ENCODE data around the gene B3GNT3. TPM values are rescaled to one million over a fixed set of nuclear protein-coding genes. Genes with fewer than 3 reads are reported as not detected.

Gene B3GNT3
- total and polyA plus RNA-seq, 2 of the 13 experiments (the other 11 are each of a cell fraction or from before 2014, with no cell fraction given), result 0.86 to 4.0 TPM

- no peak for TF ChIP-seq GABPA (IDR thresholded peaks at IDR 0.05; ENCODE audit: low read depth, low read length)
- no peak for TF ChIP-seq GABPA (CRISPR knock-in tag; IDR thresholded peaks at IDR 0.05; ENCODE audit: low read depth)
- no peak for TF ChIP-seq ZNF674 (CRISPR knock-in tag; IDR thresholded peaks at IDR 0.05; ENCODE audit: low read depth)
- no peak for TF ChIP-seq ZNF710 (CRISPR knock-in tag; IDR thresholded peaks at IDR 0.05; ENCODE audit: borderline replicate concordance)
- TF ChIP-seq PCBP1 (IDR thresholded peaks at IDR 0.05; ENCODE audit: borderline replicate concordance, low read depth, low read length), result 0 out of 2 replicates have a peak, but pooled peaks have one; percentile 4
- TF ChIP-seq ZNF224 (CRISPR knock-in tag; IDR thresholded peaks at IDR 0.05), result no peak
- no peak for TF ChIP-seq BORCS8-MEF2B (CRISPR knock-in tag; IDR thresholded peaks at IDR 0.05)
Observed at GRCh38 chr19:17841810-17842662, 47.1 kb downstream of the B3GNT3 start (continued).

GRCh38 chr19:17842663-17843291 is 47.8 kb downstream of the B3GNT3 start:
- TF ChIP-seq AGO2 (optimal IDR thresholded peaks at IDR 0.05; ENCODE audit: low read depth, low read length) (peak; percentile 3), KDM1A (CRISPR knock-in tag; IDR thresholded peaks at IDR 0.05) (no peak), TEAD2 (CRISPR knock-in tag; IDR thresholded peaks at IDR 0.05) (no peak), THRA (CRISPR knock-in tag; IDR thresholded peaks at IDR 0.05; ENCODE audit: borderline replicate concordance) (no peak), TRIM24 (CRISPR knock-in tag; IDR thresholded peaks at IDR 0.05) (no peak)
- Histone ChIP-seq H3K27ac (ENCODE audit: extremely low read length, insufficient read depth, low read length) (no peak overlapping the region), H3K4me1 (ENCODE audit: insufficient read depth, low read length) (peaks cover 12% of the 10 kb centered on the region), H4K20me1 (ENCODE audit: insufficient read depth, low read length) (no peaks in the 10 kb centered on the region), H3K79me2 (ENCODE audit: insufficient read depth, low read length) (no peaks in the 10 kb centered on the region), H3K36me3 (replicated peaks in 1 of 2; ENCODE audit: control insufficient read depth in 1 of 2, insufficient read depth in 2 of 2, low read length in 2 of 2) (peaks cover 4 to 5% of the 10 kb centered on the region in 2 experiments; a peak in 2 of 5 replicates), H3K27me3 (ENCODE audit: control insufficient read depth in 1 of 2, insufficient read depth in 2 of 2, low read length in 2 of 2) (no peaks in the 10 kb centered on the region; a peak in 1 of 5 replicates), H3K4me2 (ENCODE audit: low read depth, low read length) (no peak overlapping the region), H3K9me3 (ENCODE audit: low read length) (no peaks in the 10 kb centered on the region), H2AFZ (ENCODE audit: low read length) (no peak overlapping the region), H3K9ac (ENCODE audit: insufficient read depth, low read depth, low read length) (no peak overlapping the region), H3K4me3 (replicated peaks in 1 of 3; ENCODE audit: insufficient read depth in 1 of 3, low read depth in 2 of 3, low read length in 3 of 3) (no peak overlapping the region)
- intact Hi-C loops (cut with micrococcal nuclease; ENCODE audit: unreplicated experiment) (no loop called here), in situ Hi-C loops (cut with HindIII; ENCODE audit: extremely low pct_ligation_motif_present, low pct_unique_long_range_greater_than_20kb) (no loop called here)
- ATAC-seq (no peak), FAIRE-seq (no peak), DNase-seq (ENCODE audit: low spot score) (no peak)
- ChIA-PET CTCF (ENCODE audit: low intra/inter-chr PET ratio, low total read pairs) (no interaction called here), POLR2A (interaction anchor here (1.9 kb wide), 1 partner anchor 17 kb away, joined by 4 read pairs; no protein-coding TSS in a partner anchor)
- no TSS peak for BruUV-seq (replicated peaks)
- WGBS (ENCODE audit: low lambda C conversion rate), result 70% methylated on average over 2 of the region's 20 CpGs

Measured in HepG2 (cell line).